WI38 (cell line): ENCODE results near the gene IGSF3.

Source experiments
- H3K4me3 ChIP-seq: 2 replicates; pipeline ENCODE4 v1.5.1; 2011; ENCODE audit warnings: low read depth, mild to moderate bottlenecking, control low read depth, low read length
- CTCF ChIP-seq: IDR thresholded peaks from 2 replicates; pipeline ENCODE4 v1.5.1; 2012; ENCODE audit warnings: low read depth, mild to moderate bottlenecking, control low read depth, low read length

Gene IGSF3

GRCh38 chr1:116537040-116537831 lies 130.3 kb downstream of the IGSF3 start:
- no peak overlapping the region for H3K4me3 ChIP-seq
- no peak for TF ChIP-seq CTCF

DNA sequence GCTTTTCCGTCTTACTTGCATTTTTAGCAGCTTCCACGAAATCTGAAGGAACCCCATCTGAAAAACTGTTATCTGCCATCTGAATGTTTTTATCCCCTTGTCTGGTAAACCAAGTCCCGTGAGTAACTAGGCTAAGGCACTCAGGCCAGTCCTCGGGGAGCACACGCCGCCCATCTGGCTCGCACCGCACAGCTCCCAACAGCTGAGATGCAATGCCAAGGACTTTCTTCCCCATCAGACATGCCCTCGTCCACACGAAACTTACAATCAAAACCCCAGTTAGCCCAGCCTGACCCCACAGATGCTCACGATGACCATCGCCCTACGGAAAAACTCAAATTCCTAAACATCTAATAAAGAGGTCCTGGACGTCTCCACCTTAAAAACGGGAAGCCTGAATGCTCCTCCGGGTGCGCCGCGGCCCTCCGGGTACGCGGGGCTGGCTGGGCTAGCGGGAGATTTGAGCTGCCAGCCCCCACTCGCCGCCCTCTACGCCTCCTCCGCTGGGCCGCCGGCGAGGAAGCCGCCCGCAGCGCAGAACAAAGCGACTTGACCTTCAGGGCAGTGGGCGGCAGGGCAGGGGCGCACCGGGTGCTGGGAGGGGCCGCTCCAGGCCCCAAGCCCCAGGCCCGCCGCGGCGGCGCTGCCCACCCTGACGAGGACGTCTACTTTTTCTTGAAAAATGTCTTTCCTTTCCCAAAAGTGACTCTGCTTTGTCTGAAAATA lies 133.4 kb downstream of the IGSF3 start:
- TF ChIP-seq CTCF, result no peak
- H3K4me3 ChIP-seq, result no peak overlapping the region

DNA sequence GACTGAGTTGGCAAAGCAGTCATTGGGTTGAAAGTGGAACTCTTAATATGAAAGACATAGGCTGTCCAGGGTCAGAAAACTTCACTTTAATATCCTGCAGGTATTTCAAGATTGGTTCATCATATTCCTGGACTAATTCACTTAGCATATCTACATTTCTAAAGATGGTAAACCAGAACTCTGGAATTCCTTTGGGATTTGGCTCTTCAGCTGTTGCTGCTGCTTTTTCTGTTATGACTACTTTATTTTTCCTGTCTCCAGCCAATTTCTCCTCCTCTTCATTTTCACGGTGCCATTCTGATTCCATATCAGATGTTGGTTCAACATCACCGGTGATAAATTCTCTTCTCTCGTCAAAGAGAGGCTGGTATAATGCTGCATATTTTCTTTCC lies 134.1 kb downstream of the IGSF3 start:
- TF ChIP-seq CTCF, result no peak

GRCh38 chr1:116532671-116533428 lies 134.7 kb downstream of the IGSF3 start:
- no peak overlapping the region for H3K4me3 ChIP-seq
- TF ChIP-seq CTCF, result no peak

More for the DNA sequence above, 134.1 kb downstream of the IGSF3 start:
- H3K4me3 ChIP-seq, result no peak overlapping the region

GRCh38 chr1:116531917-116532316 lies 135.6 kb downstream of the IGSF3 start:
- no peak for TF ChIP-seq CTCF
- no peak overlapping the region for H3K4me3 ChIP-seq

DNA sequence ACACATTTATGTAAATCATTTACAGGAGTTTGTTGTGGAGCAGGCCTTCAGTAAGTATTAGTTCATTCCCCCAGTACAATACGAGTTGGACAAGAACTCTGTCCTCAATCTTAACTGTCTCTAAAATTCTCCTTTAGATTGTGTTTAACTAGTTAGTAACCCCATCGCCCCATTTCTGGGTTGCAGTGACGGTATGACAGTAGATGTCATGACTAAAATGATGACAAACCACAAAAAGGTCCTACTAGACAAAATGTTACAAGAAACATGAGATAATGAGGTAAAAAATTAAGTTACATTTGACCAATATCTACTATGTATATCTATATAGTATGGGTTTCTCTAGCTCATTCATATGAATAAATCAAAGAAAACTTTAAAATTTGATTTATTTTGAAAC lies 137.9 kb downstream of the IGSF3 start:
- no peak for TF ChIP-seq CTCF
- no peak overlapping the region for H3K4me3 ChIP-seq
